Embryonic facial prominence (tissue), 1 donor: ENCODE data around the gene DCTN5.
"Not testable (repeated sequence)": the region's sequence is repeated elsewhere in the genome, so short reads cannot be mapped to it uniquely, and the experiment has no call there.

Experiments
- DNase-seq: peaks from one replicate; pipeline ENCODE4 v3.0.0-alpha.2; 2016; ENCODE audit errors: extremely low spot score

DCTN5 gene

GRCh38 chr16:23640931-23641765 is at the start of gene DCTN5, which contains the start of gene PALB2:
Gene DCTN5, plus strand, starts transcription at chr16:23641466. Its CDS starts 77 bp downstream, at chr16:23641543.
Gene PALB2, minus strand, starts transcription at chr16:23641310. Its CDS starts 153 bp downstream, at chr16:23641157.
- DNase-seq: peak; percentile 83

DNA sequence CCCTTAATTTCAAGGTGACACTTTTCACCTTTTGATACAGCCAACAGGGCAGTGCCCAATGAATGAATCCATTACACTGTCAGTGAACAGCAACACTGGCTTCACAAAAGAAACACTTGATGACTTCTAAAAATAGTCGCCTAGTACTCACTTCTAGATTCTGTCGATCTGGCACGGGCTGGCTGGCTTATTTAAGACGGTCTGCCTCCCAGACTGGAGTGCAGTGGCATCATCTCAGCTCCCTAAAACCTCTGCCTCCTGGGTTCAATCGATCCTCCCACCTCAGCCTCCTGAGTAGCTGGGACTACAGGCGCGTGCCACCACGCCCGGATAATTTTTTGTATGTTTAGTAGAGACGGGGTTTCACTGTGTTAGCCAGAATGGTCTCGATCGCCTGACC is 47.1 kb upstream of the DCTN5 start:
- DNase-seq: no peak

- DNase-seq: no peak
Observed at GRCh38 chr16:23595246-23595950, 45.9 kb upstream of the DCTN5 start.

- DNase-seq: peak; percentile 70
Observed at GRCh38 chr16:23595951-23596720, 45.1 kb upstream of the DCTN5 start, which contains the start of gene NDUFAB1. Gene NDUFAB1, minus strand, starts transcription at chr16:23596316. Its CDS starts 26 bp downstream, at chr16:23596290.

- no peak for DNase-seq
Observed at GRCh38 chr16:23597003-23597756, 44.1 kb upstream of the DCTN5 start.

- no peak for DNase-seq
Observed at GRCh38 chr16:23607726-23608125, 33.5 kb upstream of the DCTN5 start.

GRCh38 chr16:23608194-23608593 is 33.1 kb upstream of the DCTN5 start:
- no peak for DNase-seq

- no peak for DNase-seq
Observed at GRCh38 chr16:23609929-23610328, 31.3 kb upstream of the DCTN5 start.

DNA sequence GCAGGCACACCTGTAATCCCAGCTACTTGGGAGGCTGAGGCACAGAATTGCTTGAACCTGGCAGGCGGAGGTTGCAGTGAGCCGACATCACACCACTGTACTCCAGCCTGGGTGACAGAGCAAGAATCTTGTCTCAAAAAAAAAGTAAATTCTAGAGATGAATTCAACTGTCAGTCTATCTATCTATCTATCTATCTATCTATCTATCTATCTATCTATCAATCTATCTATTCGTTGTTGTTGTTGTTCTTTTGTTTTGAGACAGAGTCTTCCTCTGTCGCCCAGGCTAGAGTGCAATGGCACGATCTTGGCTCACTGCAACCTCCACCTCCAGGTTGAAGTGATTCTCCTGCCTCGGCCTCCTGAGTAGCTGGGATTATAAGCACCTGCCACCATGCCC is 30.4 kb upstream of the DCTN5 start:
- not testable (repeated sequence) for DNase-seq

GRCh38 chr16:23611936-23612335 is 29.3 kb upstream of the DCTN5 start:
- DNase-seq: no peak

DNA sequence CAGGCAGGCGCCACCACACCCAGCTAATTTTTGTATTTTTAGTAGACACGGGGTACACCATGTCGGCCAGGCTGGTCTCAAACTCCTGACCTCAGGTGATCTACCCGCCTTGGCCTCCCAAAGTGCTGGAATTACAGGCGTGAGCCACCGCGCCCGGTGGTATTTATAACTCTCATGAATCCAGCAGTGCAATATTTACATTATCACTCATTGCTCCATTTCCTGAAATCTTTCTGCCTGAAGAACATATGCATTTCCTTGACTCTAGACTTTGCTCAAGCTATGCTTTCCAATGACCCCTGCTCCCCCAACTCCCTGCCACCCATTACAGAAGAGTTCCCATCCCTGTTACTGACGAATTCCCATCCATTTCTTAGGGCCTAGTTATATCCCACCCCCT is 25.5 kb upstream of the DCTN5 start:
- no peak for DNase-seq

- DNase-seq: no peak
Observed at GRCh38 chr16:23624092-23624491, 17.2 kb upstream of the DCTN5 start.

DNA sequence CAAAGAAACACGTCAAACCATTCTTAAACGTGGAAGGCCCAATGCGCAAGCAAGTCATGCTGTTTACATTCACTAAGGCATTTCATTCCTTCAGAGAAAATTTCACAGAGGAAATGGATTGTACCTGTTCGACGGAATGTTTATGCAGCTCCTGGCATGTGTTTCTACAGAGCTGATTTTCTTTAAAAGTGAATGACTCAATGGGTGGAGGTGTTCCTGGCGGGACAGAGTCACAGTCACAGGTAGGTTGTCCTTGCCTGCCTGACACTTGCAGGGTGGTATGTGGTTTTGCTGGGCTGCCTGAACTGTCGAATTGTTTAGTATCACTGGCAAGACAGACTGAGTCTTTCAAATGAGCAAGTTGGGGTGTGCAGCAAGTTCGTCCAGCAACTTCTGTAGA is 11.8 kb upstream of the DCTN5 start:
- DNase-seq: no peak

- not testable (repeated sequence) for DNase-seq
Observed at GRCh38 chr16:23631874-23632273, 9.4 kb upstream of the DCTN5 start.

DNA sequence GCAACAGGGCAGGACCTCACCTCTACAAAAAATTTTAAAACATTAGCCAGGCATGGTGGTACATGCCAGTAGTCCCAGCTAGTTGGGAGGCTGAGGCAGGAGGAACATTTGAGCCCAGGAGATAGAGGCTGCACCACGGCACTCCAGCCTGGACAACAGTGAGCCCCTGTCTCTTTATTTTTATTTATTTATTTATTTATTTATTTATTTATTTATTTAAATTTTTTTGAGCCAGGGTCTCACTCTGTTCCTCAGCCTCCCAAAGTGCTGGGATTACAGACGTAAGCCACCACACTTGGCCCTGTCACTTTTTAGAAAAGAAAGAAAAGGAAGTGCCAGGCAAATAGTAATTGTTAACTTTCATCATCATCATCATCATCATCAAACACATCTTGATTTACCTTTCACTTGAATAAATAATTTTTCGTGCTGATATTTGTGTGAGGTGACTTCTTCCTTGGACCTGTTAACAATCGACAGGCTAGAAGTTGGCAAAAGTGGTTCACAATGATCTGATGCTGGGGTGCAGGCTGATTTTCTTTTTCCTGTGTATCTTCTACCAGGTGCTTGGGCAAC is 6.7 kb upstream of the DCTN5 start:
- DNase-seq: no peak

DNA sequence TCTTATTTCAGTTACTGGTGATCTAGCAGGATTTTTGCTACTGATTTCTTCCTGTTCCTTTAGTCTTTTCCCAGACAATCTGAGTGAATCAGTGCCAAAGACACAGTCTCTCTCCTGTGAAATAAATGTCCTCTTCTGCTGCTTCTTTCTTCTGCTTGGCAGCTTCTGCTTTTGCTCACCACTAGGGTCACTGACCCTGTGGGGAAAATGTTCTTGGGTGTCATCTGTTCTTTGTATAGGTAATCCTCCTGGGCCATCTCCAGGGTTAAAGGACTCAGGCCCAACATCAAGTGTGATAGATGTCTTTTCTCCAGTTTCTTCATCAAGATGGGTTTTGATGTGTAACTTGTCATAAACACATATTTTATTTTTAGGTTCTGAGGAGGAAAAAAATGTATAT is 5.3 kb upstream of the DCTN5 start:
- no peak for DNase-seq

DNA sequence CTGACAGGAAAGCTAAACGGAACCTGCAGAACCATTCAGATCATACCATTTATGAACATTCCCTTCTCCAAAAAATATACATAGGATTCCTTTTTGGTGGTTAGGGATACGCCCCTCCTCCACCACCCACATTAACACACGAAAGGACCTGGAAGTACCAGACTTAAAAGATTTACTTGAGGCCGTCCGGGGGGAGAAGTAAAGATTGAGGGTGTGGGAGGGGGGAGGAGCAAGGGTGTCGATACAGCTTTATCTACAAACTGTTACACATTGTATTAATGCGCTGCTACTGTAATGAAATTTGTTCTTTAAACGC is 693 bp upstream of the DCTN5 start:
- no peak for DNase-seq

DNA sequence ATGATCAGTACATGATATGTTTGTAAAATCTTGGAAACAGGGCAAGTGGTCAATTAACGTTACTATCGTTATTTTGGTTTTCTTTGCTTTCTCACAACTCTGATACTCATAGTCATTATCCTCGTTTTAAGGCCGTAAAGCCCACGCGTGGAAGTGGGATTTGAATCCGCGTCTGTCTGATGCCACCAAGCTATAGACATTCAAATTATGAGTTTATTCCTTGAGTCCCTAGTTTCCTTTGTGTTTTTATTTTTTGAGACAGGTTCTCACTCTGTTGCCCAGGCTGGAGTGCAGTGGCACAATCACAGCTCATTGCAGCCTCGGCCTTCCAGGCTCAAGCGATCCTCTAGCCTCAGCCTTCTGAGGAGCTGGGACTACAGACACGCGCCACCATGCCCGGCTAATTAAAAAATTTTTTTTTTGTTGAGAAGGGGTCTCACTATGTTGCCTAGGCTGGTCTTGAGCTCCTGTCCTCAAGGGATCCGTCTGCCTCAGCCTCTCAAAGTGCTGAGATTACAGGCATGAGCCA is 1.0 kb downstream of the DCTN5 start:
- no peak for DNase-seq

GRCh38 chr16:23650674-23651416 is 9.6 kb downstream of the DCTN5 start:
- DNase-seq: no peak

DNA sequence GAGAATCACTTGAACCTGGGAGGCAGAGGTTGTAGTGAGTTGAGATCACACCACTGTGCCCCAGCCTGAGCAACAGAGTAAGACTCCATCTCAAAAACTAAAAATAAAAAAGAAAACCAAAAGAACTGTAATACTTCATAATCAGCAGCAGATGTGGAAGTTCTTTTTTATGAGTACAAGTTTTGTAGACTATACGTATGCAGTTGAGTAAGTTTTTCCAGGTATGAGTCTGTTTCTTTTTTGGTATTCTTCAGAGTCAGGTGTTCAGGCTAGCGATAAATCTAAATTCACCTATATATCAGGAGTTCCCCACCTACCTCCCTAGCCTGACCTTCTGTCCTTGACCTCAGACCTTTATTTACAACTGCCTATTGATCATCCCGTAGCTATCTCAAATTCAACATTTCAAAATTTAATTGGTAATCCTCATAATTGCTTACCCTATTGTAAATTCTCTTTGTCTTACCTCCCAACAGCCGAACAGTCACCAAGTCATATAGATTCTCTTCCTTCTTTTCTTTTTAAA is 10.7 kb downstream of the DCTN5 start:
- DNase-seq: no peak
